ENCODE results near the gene SLC35F4.

SLC35F4 gene

GRCh38 chr14:57699947-57700346 is 165.9 kb downstream of the SLC35F4 start:
- TF ChIP-seq NFIC (IDR thresholded peaks at IDR 0.05) = no peak
- TF ChIP-seq FOXM1 (IDR thresholded peaks at IDR 0.05; ENCODE audit: borderline replicate concordance, low read depth) = no peak
- TF ChIP-seq EP300 (IDR thresholded peaks at IDR 0.05; ENCODE audit: borderline replicate concordance) = no peak
- no peak for TF ChIP-seq TCF12 (IDR thresholded peaks at IDR 0.05; ENCODE audit: low read depth)
- no peak for TF ChIP-seq CEBPB (IDR thresholded peaks at IDR 0.05)
- TF ChIP-seq TEAD4 (IDR thresholded peaks at IDR 0.05) = no peak
- no peak for TF ChIP-seq REST (IDR thresholded peaks at IDR 0.05; ENCODE audit: low read depth)
- TF ChIP-seq YY1 (IDR thresholded peaks at IDR 0.05; ENCODE audit: low read depth) = no peak
- no peak for TF ChIP-seq ZBTB7A (IDR thresholded peaks at IDR 0.05; ENCODE audit: low read depth)
- no peak for TF ChIP-seq MAX (IDR thresholded peaks at IDR 0.05)
- no peak for TF ChIP-seq EGR1 (IDR thresholded peaks at IDR 0.05)
- no peak for TF ChIP-seq TAF1 (IDR thresholded peaks at IDR 0.05; ENCODE audit: low read depth)
- no peak for TF ChIP-seq CREB1 (IDR thresholded peaks at IDR 0.05; ENCODE audit: low read depth)

- TF ChIP-seq TAF1 (IDR thresholded peaks at IDR 0.05; ENCODE audit: low read depth) = no peak
- TF ChIP-seq RAD21 (IDR thresholded peaks at IDR 0.05; ENCODE audit: low read depth) = peak; percentile 56
Observed at GRCh38 chr14:57692671-57693070, 173.2 kb downstream of the SLC35F4 start.

- TF ChIP-seq EGR1 (IDR thresholded peaks at IDR 0.05) (no peak), YY1 (IDR thresholded peaks at IDR 0.05; ENCODE audit: low read depth) (no peak), USF1 (IDR thresholded peaks at IDR 0.05) (no peak), CREB1 (IDR thresholded peaks at IDR 0.05; ENCODE audit: low read depth) (no peak), REST (IDR thresholded peaks at IDR 0.05; ENCODE audit: low read depth) (no peak), ZBTB7A (IDR thresholded peaks at IDR 0.05; ENCODE audit: low read depth) (no peak), FOXM1 (IDR thresholded peaks at IDR 0.05; ENCODE audit: borderline replicate concordance, low read depth) (no peak), RAD21 (IDR thresholded peaks at IDR 0.05; ENCODE audit: low read depth) (no peak), EP300 (IDR thresholded peaks at IDR 0.05; ENCODE audit: borderline replicate concordance) (no peak), NFIC (IDR thresholded peaks at IDR 0.05) (no peak), TAF1 (IDR thresholded peaks at IDR 0.05; ENCODE audit: low read depth) (no peak), CEBPB (IDR thresholded peaks at IDR 0.05) (no peak), MAX (IDR thresholded peaks at IDR 0.05) (no peak), TEAD4 (IDR thresholded peaks at IDR 0.05) (no peak), TCF12 (IDR thresholded peaks at IDR 0.05; ENCODE audit: low read depth) (no peak)
Observed at GRCh38 chr14:57687416-57687815, 178.5 kb downstream of the SLC35F4 start.

- TF ChIP-seq FOXM1 (IDR thresholded peaks at IDR 0.05; ENCODE audit: borderline replicate concordance, low read depth) = no peak
- TF ChIP-seq TAF1 (IDR thresholded peaks at IDR 0.05; ENCODE audit: low read depth) = no peak
- TF ChIP-seq CEBPB (IDR thresholded peaks at IDR 0.05) = no peak
- TF ChIP-seq USF1 (IDR thresholded peaks at IDR 0.05) = no peak
Observed at GRCh38 chr14:57686304-57686703, 179.6 kb downstream of the SLC35F4 start.

- TF ChIP-seq FOXM1 (IDR thresholded peaks at IDR 0.05; ENCODE audit: borderline replicate concordance, low read depth) (no peak), REST (IDR thresholded peaks at IDR 0.05; ENCODE audit: low read depth) (no peak), YY1 (IDR thresholded peaks at IDR 0.05; ENCODE audit: low read depth) (no peak), ZBTB7A (IDR thresholded peaks at IDR 0.05; ENCODE audit: low read depth) (no peak), USF1 (IDR thresholded peaks at IDR 0.05) (no peak), TAF1 (IDR thresholded peaks at IDR 0.05; ENCODE audit: low read depth) (no peak), EGR1 (IDR thresholded peaks at IDR 0.05) (no peak), RAD21 (IDR thresholded peaks at IDR 0.05; ENCODE audit: low read depth) (no peak)
Observed at GRCh38 chr14:57671021-57671420, 194.9 kb downstream of the SLC35F4 start.

Measured in Ishikawa (cell line).